Muscle layer of duodenum (tissue), 2 donors: Measurements from ENCODE around the gene BICDL1.

Experiments used
- H3K27ac ChIP-seq: one replicate; pipeline ENCODE4 v1.7.0; 2013; ENCODE audit warnings: mild to moderate bottlenecking, low read length
- H3K27me3 ChIP-seq: one replicate; pipeline ENCODE4 v1.7.0; 2013; ENCODE audit warnings: low read depth, mild to moderate bottlenecking, control low read depth, low read length
- H3K36me3 ChIP-seq, 2 donors: one replicate each; pipeline ENCODE4 v1.7.0; 2013; ENCODE audit warnings: low read length in 2 of 2, control low read depth in 1 of 2, mild to moderate bottlenecking in 1 of 2; ENCODE audit not compliant: insufficient read depth in 2 of 2, control insufficient read depth in 1 of 2
- H3K4me1 ChIP-seq, 2 donors: one replicate each; pipeline ENCODE4 v1.7.0; 2013; ENCODE audit warnings: low read length in 2 of 2, mild to moderate bottlenecking in 2 of 2, control low read depth in 1 of 2, moderate library complexity in 1 of 2; ENCODE audit not compliant: insufficient read depth in 2 of 2, control insufficient read depth in 1 of 2
- H3K4me3 ChIP-seq, 2 donors: one replicate each; pipeline ENCODE4 v1.7.0; 2013; ENCODE audit warnings: low read length in 2 of 2, low read depth in 1 of 2, mild to moderate bottlenecking in 1 of 2
- H3K9me3 ChIP-seq, 2 donors: one replicate each; pipeline ENCODE4 v1.7.0; 2013; ENCODE audit warnings: low read length in 2 of 2, control low read depth in 1 of 2, mild to moderate bottlenecking in 1 of 2; ENCODE audit not compliant: control insufficient read depth in 1 of 2
- donor health status: healthy.

The BICDL1 gene

DNA sequence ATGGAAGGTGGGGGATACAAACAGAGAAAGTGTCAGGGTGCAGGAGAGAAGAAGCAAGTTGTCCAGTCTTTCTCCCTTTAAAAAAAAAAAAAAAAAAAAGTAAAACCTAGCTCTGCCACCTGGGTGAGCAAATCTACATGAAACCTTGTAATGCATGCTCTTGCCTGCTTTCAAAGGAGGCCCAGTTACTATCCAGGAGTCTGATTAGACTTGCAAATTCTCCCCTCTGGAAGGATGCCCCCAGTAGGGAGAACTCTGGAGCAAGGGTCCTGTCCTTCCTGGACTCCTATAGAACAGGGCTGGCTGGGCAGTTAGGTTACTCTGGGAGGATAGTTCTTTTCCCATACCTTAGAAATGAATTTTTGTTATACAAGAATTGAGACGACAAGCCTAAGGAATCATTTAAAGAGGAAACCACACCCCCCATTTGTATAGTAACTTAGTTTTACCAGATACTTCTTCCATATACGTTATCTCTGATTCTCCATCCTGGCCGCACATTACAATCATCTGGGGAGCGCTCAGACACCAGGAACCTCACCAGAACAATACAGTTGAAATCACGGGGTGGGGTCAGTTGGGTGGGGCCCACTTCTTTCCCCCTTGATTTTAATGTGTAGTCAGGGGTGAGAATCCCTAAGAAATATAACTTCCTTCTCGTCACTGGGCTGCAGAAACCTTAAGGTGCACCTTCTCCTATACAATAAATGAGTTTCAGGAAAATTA, 97.0 kb downstream of the BICDL1 start:
- Histone ChIP-seq H3K36me3 (no peaks in the 10 kb centered on the region), H3K4me1 (peaks cover 3 to 7% of the 10 kb centered on the region in 2 donors), H3K4me3 (peak overlapping the region in 1 of 2 donors; percentile 47), H3K9me3 (no peaks in the 10 kb centered on the region), H3K27me3 (no peaks in the 10 kb centered on the region), H3K27ac (no peak overlapping the region)

GRCh38 chr12:120086801-120087621, 98.0 kb downstream of the BICDL1 start:
- Histone ChIP-seq H3K27ac (peak overlapping the region; percentile 49), H3K36me3 (no peaks in the 10 kb centered on the region), H3K27me3 (no peaks in the 10 kb centered on the region)

DNA sequence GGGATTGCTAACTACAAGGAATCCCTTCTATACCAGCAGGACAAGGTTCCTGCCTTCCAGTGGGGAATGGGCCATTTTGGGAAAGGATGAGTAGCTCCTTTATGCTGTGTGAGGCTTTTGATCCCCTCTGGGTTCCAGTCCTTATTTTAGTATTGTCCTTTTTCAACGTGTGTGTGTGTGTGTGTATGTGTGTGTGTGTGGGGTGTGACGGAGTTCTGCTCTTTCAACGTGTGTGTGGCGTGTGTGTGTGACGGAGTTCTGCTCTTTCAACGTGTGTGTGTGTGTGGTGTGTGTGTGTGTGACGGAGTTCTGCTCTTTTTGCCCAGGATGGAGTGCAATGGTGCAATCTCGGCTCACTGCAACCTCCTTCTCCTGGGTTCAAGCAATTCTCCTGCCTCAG, 100.1 kb downstream of the BICDL1 start:
- no peaks in the 10 kb centered on the region for H3K27me3 ChIP-seq
- no peaks in the 10 kb centered on the region for H3K9me3 ChIP-seq
- H3K27ac ChIP-seq = no peak overlapping the region
- H3K4me1 ChIP-seq = peaks cover 3 to 16% of the 10 kb centered on the region in 2 donors
- H3K36me3 ChIP-seq = no peaks in the 10 kb centered on the region
- H3K4me3 ChIP-seq = no peak overlapping the region

More at GRCh38 chr12:120086801-120087621, 98.0 kb downstream of the BICDL1 start:
- Histone ChIP-seq H3K9me3 (no peaks in the 10 kb centered on the region), H3K4me1 (peaks cover 3 to 7% of the 10 kb centered on the region in 2 donors), H3K4me3 (peak overlapping the region; percentile 47 to 56)

- Histone ChIP-seq H3K27ac (no peak overlapping the region), H3K9me3 (no peaks in the 10 kb centered on the region), H3K27me3 (no peaks in the 10 kb centered on the region), H3K4me3 (no peak overlapping the region), H3K36me3 (peaks cover 0 to 5% of the 10 kb centered on the region in 2 donors), H3K4me1 (peaks cover 3 to 16% of the 10 kb centered on the region in 2 donors)
Observed at GRCh38 chr12:120089796-120090195, 100.8 kb downstream of the BICDL1 start.

GRCh38 chr12:120090206-120090605, 101.2 kb downstream of the BICDL1 start:
- Histone ChIP-seq H3K36me3 (peaks cover 0 to 5% of the 10 kb centered on the region in 2 donors), H3K4me3 (no peak overlapping the region), H3K9me3 (no peaks in the 10 kb centered on the region), H3K27ac (no peak overlapping the region), H3K4me1 (peaks cover 3 to 16% of the 10 kb centered on the region in 2 donors), H3K27me3 (no peaks in the 10 kb centered on the region)

DNA sequence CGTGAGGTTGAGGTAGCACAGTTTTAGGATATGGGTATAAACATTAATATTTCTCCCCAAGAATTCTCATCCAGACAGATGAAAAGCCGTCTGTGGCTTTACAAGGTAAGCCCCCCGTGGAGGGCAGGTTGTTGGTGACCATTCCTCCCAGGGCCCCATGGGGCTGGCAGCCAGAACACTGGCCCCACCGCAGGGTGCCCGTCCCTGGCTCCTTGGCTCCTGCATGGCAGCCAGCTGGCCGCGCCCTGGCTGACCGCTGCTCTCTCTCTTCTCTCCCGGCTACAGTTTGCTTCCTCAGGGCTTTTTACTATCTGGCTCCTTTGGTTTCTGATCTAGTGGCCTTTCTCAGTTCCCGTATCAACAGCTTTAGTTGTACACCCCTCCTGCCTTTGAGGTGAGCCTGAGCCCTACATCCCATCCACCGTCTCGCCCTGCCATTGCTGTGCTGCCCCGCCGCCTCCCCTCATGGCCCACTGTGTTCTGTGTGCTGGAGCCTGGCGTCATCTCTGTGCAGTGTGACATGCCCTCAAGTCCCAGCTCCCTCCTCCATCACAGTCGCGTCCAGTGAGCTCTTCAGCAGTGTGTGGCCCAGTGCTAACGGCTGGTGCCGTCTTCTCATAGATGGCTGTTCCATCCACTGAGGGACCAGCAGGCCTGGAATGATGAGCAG, 101.7 kb downstream of the BICDL1 start:
- peaks cover 2 to 5% of the 10 kb centered on the region in 2 donors for H3K36me3 ChIP-seq
- H3K27me3 ChIP-seq = no peaks in the 10 kb centered on the region
- peaks cover 3 to 16% of the 10 kb centered on the region in 2 donors for H3K4me1 ChIP-seq
- H3K9me3 ChIP-seq = no peaks in the 10 kb centered on the region
- no peak overlapping the region for H3K4me3 ChIP-seq
- no peak overlapping the region for H3K27ac ChIP-seq

GRCh38 chr12:120091371-120092090, 102.5 kb downstream of the BICDL1 start:
- H3K36me3 ChIP-seq = peaks cover 10 to 13% of the 10 kb centered on the region in 2 donors
- no peak overlapping the region for H3K27ac ChIP-seq

DNA sequence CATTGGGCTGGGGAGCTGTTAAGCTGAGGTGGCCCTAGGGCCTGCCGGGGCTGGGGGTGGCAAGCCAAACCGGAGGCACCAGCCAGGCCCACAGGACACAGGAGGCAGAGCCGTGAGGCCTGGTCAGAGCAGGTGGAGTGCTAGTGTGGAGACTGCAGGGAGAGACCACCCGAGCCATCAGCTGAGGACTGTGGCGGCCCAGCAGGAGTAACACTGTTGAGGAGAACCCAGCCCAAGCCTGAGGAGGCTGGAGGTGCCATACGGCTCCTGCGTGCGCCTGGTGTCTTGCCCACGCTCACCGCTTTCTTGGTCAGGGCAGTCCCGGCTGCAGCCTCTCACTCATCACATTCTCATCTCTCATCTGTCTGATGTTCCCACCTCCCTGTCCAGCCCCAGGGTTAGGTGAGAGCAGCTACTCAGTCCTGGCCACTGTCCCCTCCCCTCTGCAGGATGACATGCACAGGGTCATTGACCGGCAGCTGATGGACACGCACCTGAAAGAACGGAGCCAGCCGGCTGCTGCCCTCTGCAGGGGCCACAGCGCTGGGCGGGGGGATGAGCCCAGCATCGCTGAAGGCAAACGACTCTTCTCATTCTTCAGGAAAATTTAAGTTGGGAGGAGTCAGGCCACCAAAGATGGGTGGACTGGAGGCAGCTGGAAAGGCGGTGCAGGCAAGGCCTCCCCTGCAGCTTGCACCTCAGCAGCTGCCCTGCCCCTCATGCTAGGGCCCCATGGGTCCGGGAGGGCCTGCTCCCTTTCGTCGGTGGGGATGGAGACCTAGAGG, 103.7 kb downstream of the BICDL1 start:
- H3K27ac ChIP-seq = no peak overlapping the region
- peaks cover 19 to 20% of the 10 kb centered on the region in 2 donors for H3K36me3 ChIP-seq
- no peaks in the 10 kb centered on the region for H3K9me3 ChIP-seq
- no peaks in the 10 kb centered on the region for H3K27me3 ChIP-seq
- no peak overlapping the region for H3K4me3 ChIP-seq
- peaks cover 0 to 10% of the 10 kb centered on the region in 2 donors for H3K4me1 ChIP-seq

More at GRCh38 chr12:120091371-120092090, 102.5 kb downstream of the BICDL1 start:
- no peaks in the 10 kb centered on the region for H3K27me3 ChIP-seq
- no peak overlapping the region for H3K4me3 ChIP-seq
- H3K4me1 ChIP-seq = peaks cover 3 to 16% of the 10 kb centered on the region in 2 donors
- no peaks in the 10 kb centered on the region for H3K9me3 ChIP-seq

DNA sequence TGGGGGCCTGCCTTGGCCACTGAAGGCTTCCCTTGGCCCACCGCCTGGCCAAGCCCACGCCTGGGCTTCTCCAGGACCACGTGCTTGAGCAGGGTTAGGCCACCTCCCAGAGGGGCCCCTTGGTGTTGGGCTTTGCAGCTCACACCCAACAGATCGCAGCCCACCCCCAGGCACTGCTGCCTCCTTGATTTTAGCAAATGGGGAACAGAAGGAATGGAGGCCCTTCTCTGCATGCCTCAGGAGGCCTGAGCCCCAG, 104.2 kb downstream of the BICDL1 start:
- Histone ChIP-seq H3K4me1 (peaks cover 0 to 9% of the 10 kb centered on the region in 2 donors), H3K27ac (no peak overlapping the region), H3K9me3 (no peaks in the 10 kb centered on the region), H3K4me3 (no peak overlapping the region), H3K27me3 (no peaks in the 10 kb centered on the region), H3K36me3 (peaks cover 21 to 24% of the 10 kb centered on the region in 2 donors)

GRCh38 chr12:120093592-120094355, 104.7 kb downstream of the BICDL1 start:
- Histone ChIP-seq H3K36me3 (peaks cover 26 to 29% of the 10 kb centered on the region in 2 donors), H3K27me3 (no peaks in the 10 kb centered on the region), H3K27ac (no peak overlapping the region), H3K4me1 (peaks cover 0 to 9% of the 10 kb centered on the region in 2 donors), H3K4me3 (no peak overlapping the region), H3K9me3 (no peaks in the 10 kb centered on the region)
